A673 (cell line): ENCODE data around the gene PTPN14. TPM values are rescaled to one million over a fixed set of nuclear protein-coding genes. Genes with fewer than 3 reads are reported as not detected.
"Not testable (repeated sequence)": the region's sequence is repeated elsewhere in the genome, so short reads cannot be mapped to it uniquely, and the experiment has no call there.

Experiments used
- BruUV-seq: library from RNA; stranded (reverse); fragments of 400-500 nt; replicated peaks from 2 replicates; lab custom pipeline; 2021; lab: Mats Ljungman, UMichigan
- CTCF ChIA-PET: fragments of 300-600 bp; sonication (Branson Sonifier 250); formaldehyde crosslinking; loops from one replicate; lab custom pipeline; 2022; ENCODE audit warnings: antibody characterized with exemption; lab: Charles Lee
- POLR2A ChIA-PET: fragments of 300-600 bp; sonication (Branson Sonifier 250); formaldehyde crosslinking; loops from one replicate; lab custom pipeline; 2022; ENCODE audit warnings: antibody characterized with exemption; ENCODE audit not compliant: low non-redundant PET; lab: Charles Lee
- DNase-seq: peaks from one replicate; pipeline ENCODE4 v3.0.0-alpha.2; 2015; ENCODE audit warnings: low spot score
- H3K27ac ChIP-seq: fragments of 200-600 bp; sonication (generic); 2 replicates; pipeline ENCODE4 v1.5.1; 2016; ENCODE audit warnings: mixed run types, low read depth, mild to moderate bottlenecking, mixed read lengths, antibody characterized with exemption, low read length; ENCODE audit not compliant: poor library complexity, severe bottlenecking
- H3K27me3 ChIP-seq: fragments of 200-600 bp; sonication (generic); replicated peaks from 2 replicates; pipeline ENCODE4 v1.6.1; 2017; ENCODE audit warnings: mixed run types, low read depth, mild to moderate bottlenecking, mixed read lengths, antibody characterized with exemption, low read length; ENCODE audit not compliant: insufficient read depth, poor library complexity
- H3K36me3 ChIP-seq: fragments of 200-600 bp; sonication (generic); 2 replicates; pipeline ENCODE4 v1.6.1; 2016; ENCODE audit warnings: mixed run types, mild to moderate bottlenecking, mixed read lengths, antibody characterized with exemption, low read length; ENCODE audit not compliant: insufficient read depth, poor library complexity, severe bottlenecking
- H3K4me1 ChIP-seq: fragments of 200-600 bp; sonication (generic); 2 replicates; pipeline ENCODE4 v1.6.1; 2017; ENCODE audit warnings: mixed run types, mild to moderate bottlenecking, mixed read lengths, antibody characterized with exemption, low read length; ENCODE audit not compliant: insufficient read depth, poor library complexity, severe bottlenecking
- H3K4me3 ChIP-seq: fragments of 200-600 bp; sonication (generic); 2 replicates; pipeline ENCODE4 v1.5.1; 2016; ENCODE audit warnings: low read depth, mixed run types, mild to moderate bottlenecking, mixed read lengths, low read length; ENCODE audit not compliant: poor library complexity, severe bottlenecking
- H3K9me3 ChIP-seq: fragments of 200-600 bp; sonication (generic); 2 replicates; pipeline ENCODE4 v1.6.1; 2016; ENCODE audit warnings: mixed run types, low read depth, mild to moderate bottlenecking, mixed read lengths, antibody characterized with exemption, low read length; ENCODE audit not compliant: poor library complexity, severe bottlenecking
- EZH2 ChIP-seq: fragments of 200-600 bp; sonication (generic); IDR thresholded peaks from 2 replicates; pipeline ENCODE4 v1.6.1; 2017; ENCODE audit warnings: borderline replicate concordance, low read depth, mild to moderate bottlenecking, mixed read lengths, antibody characterized with exemption, low read length; ENCODE audit not compliant: poor library complexity, severe bottlenecking
- intact Hi-C: fragments of 100-400 bp; cut with micrococcal nuclease; formaldehyde crosslinking; loops from one replicate; pipeline ENCODE4 v1.10.0; 2022; ENCODE audit not compliant: unreplicated experiment
- total RNA-seq: library from RNA; stranded (reverse); gene quantifications from 2 replicates; pipeline ENCODE4 v1.2.3, GENCODE V29; 2021
- TF ChIP-seq, protein P1 (sequence below): fragments of 300-800, 200-600 bp; sonication (generic); conservative IDR thresholded peaks from 2 replicates; pipeline ENCODE4 v1.5.1; 2017; ENCODE audit warnings: low read depth, mild to moderate bottlenecking, antibody characterized with exemption, low read length, moderate library complexity, mixed read lengths

The PTPN14 gene
- total RNA-seq, 1 experiment from 2014 or later = 114 TPM

DNA sequence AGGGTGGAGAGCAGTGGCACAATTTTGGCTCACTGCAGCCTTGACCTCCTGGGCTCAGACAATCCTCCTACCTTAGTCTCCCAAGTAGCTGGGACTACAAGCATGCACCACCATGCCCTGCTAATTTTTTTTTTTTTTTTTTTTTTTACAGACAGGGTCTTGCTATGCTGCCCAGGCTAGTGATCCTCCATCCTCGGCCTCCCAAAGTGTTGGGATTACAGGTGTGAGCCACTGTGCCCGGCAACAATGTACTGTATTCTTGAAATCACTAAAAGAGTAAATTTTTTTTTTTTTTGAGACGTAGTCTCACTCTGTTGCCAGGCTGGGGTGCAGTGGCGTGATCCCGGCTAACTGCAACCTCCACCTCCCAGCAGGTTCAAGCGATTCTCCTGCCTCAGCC, 152.9 kb downstream of the PTPN14 start:
- TF ChIP-seq, protein P1, sequence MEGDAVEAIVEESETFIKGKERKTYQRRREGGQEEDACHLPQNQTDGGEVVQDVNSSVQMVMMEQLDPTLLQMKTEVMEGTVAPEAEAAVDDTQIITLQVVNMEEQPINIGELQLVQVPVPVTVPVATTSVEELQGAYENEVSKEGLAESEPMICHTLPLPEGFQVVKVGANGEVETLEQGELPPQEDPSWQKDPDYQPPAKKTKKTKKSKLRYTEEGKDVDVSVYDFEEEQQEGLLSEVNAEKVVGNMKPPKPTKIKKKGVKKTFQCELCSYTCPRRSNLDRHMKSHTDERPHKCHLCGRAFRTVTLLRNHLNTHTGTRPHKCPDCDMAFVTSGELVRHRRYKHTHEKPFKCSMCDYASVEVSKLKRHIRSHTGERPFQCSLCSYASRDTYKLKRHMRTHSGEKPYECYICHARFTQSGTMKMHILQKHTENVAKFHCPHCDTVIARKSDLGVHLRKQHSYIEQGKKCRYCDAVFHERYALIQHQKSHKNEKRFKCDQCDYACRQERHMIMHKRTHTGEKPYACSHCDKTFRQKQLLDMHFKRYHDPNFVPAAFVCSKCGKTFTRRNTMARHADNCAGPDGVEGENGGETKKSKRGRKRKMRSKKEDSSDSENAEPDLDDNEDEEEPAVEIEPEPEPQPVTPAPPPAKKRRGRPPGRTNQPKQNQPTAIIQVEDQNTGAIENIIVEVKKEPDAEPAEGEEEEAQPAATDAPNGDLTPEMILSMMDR = no peak
- no peak for TF ChIP-seq EZH2
- intact Hi-C loops = no loop called here
- CTCF ChIA-PET = no interaction called here

DNA sequence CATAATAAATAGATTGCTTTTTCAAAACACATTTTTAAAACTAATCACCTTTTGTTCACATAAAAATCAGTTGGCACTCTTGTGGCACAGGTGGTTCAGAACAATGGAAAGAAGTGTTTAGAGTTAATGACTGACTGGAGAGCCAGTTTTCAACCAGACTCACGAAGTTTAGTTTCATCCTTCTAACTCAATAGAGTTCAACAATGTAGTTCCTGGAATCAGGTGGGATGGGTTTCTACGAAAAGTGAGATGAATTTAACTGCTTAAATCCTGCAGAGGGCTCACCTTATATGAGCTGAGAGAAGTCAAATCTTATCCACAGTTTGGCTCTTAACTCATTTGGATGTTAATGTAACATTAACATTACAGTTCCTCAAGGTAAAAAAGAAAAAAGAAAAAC, 153.9 kb downstream of the PTPN14 start:
- Histone ChIP-seq H3K9me3 (no peaks in the 10 kb centered on the region), H3K27ac (no peak overlapping the region), H3K4me3 (no peak overlapping the region), H3K4me1 (peaks cover 33% of the 10 kb centered on the region), H3K36me3 (peaks cover 88% of the 10 kb centered on the region), H3K27me3 (no peaks in the 10 kb centered on the region)
- CTCF ChIA-PET = no interaction called here
- DNase-seq = no peak
- TF ChIP-seq, protein P1 = no peak
- TF ChIP-seq EZH2 = no peak
- intact Hi-C loops = no loop called here
- POLR2A ChIA-PET = no interaction called here
- BruUV-seq = no TSS peak

More for the DNA sequence above, 152.9 kb downstream of the PTPN14 start:
- H3K36me3 ChIP-seq = peaks cover 78% of the 10 kb centered on the region
- no peak overlapping the region for H3K4me3 ChIP-seq
- POLR2A ChIA-PET = no interaction called here
- no peaks in the 10 kb centered on the region for H3K9me3 ChIP-seq
- no peaks in the 10 kb centered on the region for H3K27me3 ChIP-seq
- no TSS peak for BruUV-seq
- no peak overlapping the region for H3K27ac ChIP-seq
- no peak for DNase-seq
- peaks cover 42% of the 10 kb centered on the region for H3K4me1 ChIP-seq

DNA sequence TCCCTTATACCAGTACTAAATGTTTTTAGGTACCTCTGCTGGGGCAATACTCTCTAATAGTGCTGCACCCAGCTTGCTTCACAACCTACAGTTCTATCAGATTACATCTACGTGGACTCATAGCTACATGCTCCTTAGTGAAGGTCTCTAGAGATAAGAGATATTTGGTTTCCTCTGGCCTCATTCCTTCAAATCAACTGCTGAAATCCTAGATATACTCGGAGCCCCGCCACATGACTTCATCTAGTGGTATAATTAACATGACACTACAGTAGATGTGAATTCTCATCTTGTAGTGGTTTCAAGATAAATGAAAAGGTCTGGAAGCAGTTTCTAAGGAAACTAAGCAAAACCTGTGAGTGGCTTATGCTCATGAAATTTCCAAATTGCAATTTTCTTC, 155.1 kb downstream of the PTPN14 start:
- no TSS peak for BruUV-seq
- POLR2A ChIA-PET = no interaction called here
- no peak for DNase-seq
- TF ChIP-seq, protein P1 = no peak
- no peak for TF ChIP-seq EZH2
- Histone ChIP-seq H3K4me1 (peaks cover 23% of the 10 kb centered on the region), H3K9me3 (no peaks in the 10 kb centered on the region), H3K27ac (peak overlapping the region; percentile 26), H3K4me3 (no peak overlapping the region), H3K36me3 (peaks cover 96% of the 10 kb centered on the region), H3K27me3 (no peaks in the 10 kb centered on the region)
- intact Hi-C loops = no loop called here
- CTCF ChIA-PET = no interaction called here

DNA sequence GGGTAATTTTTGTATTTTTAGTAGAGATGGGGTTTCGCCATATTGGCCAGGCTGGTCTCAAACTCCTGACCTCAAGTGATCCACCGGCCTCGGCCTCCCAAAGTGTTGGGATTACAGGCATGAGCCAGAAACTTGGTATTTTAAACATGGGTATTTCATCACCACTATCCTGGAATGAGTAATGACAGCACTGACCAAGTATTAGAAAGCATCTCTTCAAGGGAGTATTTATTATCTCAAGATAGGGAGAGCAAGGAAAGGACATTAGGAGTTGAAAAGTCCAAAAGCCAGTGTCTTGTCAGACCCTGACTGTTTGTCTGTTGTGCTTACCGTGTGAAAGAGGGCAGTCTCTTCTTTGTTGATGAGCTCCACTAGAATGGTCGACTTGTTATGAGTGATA, 156.8 kb downstream of the PTPN14 start:
- H3K9me3 ChIP-seq, CTCF ChIA-PET, DNase-seq, BruUV-seq, intact Hi-C loops, H3K4me3 ChIP-seq, H3K27me3 ChIP-seq, H3K27ac ChIP-seq: not testable (repeated sequence)
- Histone ChIP-seq H3K4me1 (peaks cover 16% of the 10 kb centered on the region), H3K36me3 (peaks cover 92% of the 10 kb centered on the region)
- POLR2A ChIA-PET = interaction anchor here (0.7 kb wide), 1 partner anchor 60 kb away, joined by 3 read pairs; no protein-coding TSS in a partner anchor
